ENCODE data around the gene ULBP1.
"Not testable (repeated sequence)": the region's sequence is repeated elsewhere in the genome, so short reads cannot be mapped to it uniquely, and the experiment has no call there.

Gene ULBP1

DNA sequence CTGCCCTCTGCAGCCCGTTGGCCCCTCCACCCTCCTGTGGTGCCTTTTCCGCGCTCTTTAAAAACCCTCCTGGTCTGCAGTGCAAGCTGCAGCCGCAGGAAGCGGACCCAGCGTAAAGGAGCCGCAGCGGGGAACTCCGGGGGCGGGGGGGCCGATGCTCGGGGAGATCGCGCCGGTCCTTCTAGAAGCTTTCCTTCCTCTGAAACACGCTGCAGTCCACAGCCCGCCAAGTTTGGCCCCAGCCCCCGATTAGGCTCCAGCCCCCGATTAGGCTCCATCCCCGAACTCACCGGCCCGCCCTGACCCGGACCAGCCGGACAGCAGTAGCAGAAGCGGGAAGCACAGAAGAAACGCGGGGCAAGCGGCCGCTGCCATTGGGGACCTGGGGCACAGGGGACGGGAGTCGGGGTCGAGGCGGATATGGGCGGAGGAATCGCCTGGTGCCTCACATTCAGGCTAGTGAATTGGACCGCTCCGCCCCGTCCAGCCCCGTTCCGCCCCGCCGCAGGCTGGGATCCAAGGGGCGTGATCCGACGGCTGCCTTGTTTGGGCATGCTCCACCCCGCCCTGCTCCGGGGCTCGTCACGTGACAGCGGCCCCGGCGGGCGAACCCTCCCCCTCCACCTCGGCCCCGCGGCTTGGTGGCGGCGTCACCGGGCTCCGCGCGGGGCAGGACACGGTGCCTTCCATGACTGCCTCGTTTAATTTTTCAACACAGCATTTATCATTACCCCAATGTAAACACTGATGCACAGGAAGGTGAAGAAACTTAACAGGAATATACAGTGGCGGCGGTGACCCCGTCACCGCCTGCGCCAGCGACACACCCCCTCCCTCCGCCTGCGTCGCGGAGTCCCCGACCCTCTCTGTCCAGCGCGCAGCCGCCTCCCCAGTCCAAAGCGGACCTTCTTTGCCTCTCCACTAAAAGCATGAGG lies 41.3 kb downstream of the ULBP1 start:
- ChIA-PET POLR2A (no interaction called here), CTCF (interaction anchor here (1.2 kb wide), 1 partner anchor 12 kb away, joined by 6 read pairs; no protein-coding TSS in a partner anchor)
- no peak for DNase-seq (ENCODE audit: low read depth, low spot score)
- TF ChIP-seq, protein P1, sequence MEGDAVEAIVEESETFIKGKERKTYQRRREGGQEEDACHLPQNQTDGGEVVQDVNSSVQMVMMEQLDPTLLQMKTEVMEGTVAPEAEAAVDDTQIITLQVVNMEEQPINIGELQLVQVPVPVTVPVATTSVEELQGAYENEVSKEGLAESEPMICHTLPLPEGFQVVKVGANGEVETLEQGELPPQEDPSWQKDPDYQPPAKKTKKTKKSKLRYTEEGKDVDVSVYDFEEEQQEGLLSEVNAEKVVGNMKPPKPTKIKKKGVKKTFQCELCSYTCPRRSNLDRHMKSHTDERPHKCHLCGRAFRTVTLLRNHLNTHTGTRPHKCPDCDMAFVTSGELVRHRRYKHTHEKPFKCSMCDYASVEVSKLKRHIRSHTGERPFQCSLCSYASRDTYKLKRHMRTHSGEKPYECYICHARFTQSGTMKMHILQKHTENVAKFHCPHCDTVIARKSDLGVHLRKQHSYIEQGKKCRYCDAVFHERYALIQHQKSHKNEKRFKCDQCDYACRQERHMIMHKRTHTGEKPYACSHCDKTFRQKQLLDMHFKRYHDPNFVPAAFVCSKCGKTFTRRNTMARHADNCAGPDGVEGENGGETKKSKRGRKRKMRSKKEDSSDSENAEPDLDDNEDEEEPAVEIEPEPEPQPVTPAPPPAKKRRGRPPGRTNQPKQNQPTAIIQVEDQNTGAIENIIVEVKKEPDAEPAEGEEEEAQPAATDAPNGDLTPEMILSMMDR (IDR thresholded peaks at IDR 0.05; ENCODE audit: insufficient read depth, low read length, missing control alignments), result no peak
- peak overlapping the region; percentile 66 for H3K4me3 ChIP-seq (ENCODE audit: low read depth, low read length)

DNA sequence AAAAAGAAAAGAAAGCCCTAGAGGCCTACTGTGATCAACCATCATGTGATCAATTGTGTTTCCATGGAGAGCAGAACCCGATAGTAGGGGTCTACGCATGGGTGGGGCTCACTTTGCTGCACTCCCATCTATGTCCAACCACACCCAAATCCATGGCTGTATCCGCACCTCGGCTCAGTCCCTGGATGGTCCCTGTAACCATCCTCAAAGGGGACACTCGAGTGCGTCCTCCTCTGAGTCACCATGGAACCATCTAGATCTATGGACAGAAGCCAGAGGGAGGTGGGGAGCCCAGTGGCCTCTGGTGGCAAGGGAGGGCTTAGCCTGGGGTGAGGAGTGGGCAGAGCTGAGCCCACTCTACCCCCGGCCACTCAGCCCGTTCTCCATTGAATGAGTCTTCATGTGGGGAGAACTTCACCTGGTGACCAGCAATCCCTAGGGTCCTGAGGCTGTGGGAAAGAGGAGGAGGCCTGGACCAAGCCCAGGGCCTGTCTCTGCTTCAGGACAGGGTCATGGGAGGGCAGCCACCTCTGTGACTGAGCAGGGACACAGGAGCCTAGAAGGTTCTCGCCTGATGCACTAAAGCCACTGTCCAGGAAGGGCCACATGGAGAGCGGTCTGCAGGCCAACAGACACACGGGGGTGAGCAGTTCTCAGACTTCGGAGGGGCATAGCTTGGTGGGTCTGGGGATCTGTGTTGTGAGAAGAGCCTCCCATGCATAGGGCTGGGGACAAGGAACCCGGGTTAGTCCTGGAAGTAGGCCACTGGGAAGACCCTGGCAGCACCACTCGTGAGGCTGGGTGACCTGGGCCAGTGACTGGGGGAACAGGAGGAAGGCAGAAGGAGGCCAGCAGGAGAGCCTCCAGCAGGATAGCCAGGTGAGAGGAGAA lies 42.3 kb downstream of the ULBP1 start:
- ChIA-PET POLR2A (no interaction called here), CTCF (interaction anchor here (0.6 to 2.9 kb wide), 7 partner anchors 10 to 811 kb away, joined by 3 to 12 read pairs (median 3); no protein-coding TSS in a partner anchor)
- DNase-seq (ENCODE audit: low read depth, low spot score), result no peak
- TF ChIP-seq, protein P1 (IDR thresholded peaks at IDR 0.05; ENCODE audit: insufficient read depth, low read length, missing control alignments), result no peak
- H3K4me3 ChIP-seq (ENCODE audit: low read depth, low read length), result peak overlapping the region; percentile 66

- TF ChIP-seq, protein P1 (IDR thresholded peaks at IDR 0.05; ENCODE audit: insufficient read depth, low read length, missing control alignments), result peak; percentile 49
- H3K4me3 ChIP-seq (ENCODE audit: low read depth, low read length), result no peak overlapping the region
- POLR2A ChIA-PET, result no interaction called here
- no peak for DNase-seq (ENCODE audit: low read depth, low spot score)
- CTCF ChIA-PET, result interaction anchor here (0.6 to 2.9 kb wide), 9 partner anchors 10 to 810 kb away, joined by 3 to 12 read pairs (median 3); no protein-coding TSS in a partner anchor
Observed at GRCh38 chr6:150006961-150007464, 43.3 kb downstream of the ULBP1 start.

GRCh38 chr6:150008588-150008987 lies 44.8 kb downstream of the ULBP1 start:
- ChIA-PET POLR2A (no interaction called here), CTCF (interaction anchor here (1.1 to 2.9 kb wide), 3 partner anchors 8 to 387 kb away, joined by 3 to 14 read pairs (median 12); no protein-coding TSS in a partner anchor)
- TF ChIP-seq, protein P1 (IDR thresholded peaks at IDR 0.05; ENCODE audit: insufficient read depth, low read length, missing control alignments), result no peak
- H3K4me3 ChIP-seq (ENCODE audit: low read depth, low read length), result no peak overlapping the region
- no peak for DNase-seq (ENCODE audit: low read depth, low spot score)

DNA sequence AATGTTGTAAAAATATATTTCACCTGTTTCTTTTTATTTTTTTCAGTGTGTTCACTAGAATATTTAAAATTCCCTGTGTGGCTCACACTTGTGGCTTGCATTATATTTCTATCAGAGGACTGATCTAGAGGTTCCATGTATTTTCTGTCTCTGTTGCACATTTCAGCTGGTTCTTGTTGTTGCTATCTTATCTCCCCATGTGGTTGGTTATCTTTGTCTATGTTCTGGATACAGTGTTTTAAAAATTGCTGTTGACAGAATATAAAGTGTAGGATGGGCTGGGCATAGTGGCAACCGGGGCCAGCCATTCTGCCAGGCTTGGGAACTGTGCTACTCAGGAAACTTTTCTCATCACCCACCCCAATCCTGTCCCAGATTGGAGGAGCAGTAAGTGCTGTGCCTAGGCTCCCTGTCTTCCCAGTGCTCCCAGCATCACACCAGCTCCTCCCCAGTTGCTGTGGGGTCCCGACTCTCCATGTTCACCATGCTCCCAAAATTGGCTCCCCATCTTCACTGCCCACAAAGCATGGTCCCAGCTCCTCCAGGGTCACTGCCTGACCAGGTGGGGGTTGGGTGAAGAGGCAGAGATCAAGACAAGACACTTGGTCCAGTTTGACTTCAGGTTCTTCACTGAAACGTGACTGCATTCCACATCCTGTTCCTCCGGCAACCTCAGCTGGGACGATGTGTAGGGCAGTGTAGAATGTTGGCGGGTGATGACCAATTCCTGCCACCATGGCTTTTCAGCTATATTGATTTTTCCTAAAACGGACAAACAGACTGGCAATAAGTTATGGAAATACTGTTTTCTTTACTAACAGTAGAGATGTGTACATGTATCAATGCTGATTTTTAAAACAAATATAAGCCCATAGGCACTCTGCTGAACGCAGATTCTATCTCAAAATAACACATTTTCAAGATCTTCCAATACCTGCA lies 49.4 kb downstream of the ULBP1 start:
- H3K4me3 ChIP-seq (ENCODE audit: low read depth, low read length); CTCF ChIA-PET; DNase-seq (ENCODE audit: low read depth, low spot score); POLR2A ChIA-PET: not testable (repeated sequence)

DNA sequence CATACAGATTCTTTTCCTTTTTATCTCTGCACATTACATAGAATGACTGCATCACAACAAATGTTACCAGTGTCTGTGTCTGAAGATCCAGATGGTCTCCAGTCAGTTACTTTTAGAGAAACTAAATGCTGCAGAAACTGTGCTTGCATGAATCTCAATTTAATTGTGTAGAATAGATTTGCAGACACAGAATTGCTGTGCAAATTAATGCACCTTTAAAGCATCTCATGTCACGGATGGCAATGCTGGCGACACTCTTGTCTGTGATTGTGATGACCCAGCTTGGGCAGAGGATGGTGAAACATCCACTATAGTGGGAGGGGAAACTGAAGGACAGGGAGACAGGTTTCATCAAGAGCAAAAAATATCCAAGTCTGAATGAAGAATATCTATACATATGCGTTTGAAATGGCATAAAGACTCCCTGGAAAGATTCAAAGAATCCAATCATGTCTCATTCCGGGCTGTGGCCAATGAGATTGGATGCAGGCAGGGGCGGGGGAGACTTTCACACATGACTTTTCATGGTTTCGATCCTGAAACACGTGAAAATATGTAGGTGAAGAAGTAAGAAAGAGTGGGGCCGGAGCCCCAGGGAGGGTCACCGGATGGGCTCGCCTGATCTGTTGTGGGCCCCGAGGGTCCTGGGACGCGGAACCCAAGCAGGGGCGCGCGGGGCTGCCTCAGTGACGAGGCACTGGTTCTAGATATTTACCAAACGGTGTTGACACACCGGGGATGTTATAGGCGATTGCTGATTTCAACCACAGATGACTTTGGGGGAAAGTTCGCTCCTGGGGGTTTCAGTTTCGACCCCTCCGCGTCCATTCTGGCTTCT lies 50.3 kb downstream of the ULBP1 start:
- POLR2A ChIA-PET; CTCF ChIA-PET; DNase-seq (ENCODE audit: low read depth, low spot score); H3K4me3 ChIP-seq (ENCODE audit: low read depth, low read length): not testable (repeated sequence)

GRCh38 chr6:150014623-150015280 lies 51.0 kb downstream of the ULBP1 start:
- H3K4me3 ChIP-seq (ENCODE audit: low read depth, low read length), result peak overlapping the region; percentile 29
- CTCF ChIA-PET; POLR2A ChIA-PET; DNase-seq (ENCODE audit: low read depth, low spot score): not testable (repeated sequence)

DNA sequence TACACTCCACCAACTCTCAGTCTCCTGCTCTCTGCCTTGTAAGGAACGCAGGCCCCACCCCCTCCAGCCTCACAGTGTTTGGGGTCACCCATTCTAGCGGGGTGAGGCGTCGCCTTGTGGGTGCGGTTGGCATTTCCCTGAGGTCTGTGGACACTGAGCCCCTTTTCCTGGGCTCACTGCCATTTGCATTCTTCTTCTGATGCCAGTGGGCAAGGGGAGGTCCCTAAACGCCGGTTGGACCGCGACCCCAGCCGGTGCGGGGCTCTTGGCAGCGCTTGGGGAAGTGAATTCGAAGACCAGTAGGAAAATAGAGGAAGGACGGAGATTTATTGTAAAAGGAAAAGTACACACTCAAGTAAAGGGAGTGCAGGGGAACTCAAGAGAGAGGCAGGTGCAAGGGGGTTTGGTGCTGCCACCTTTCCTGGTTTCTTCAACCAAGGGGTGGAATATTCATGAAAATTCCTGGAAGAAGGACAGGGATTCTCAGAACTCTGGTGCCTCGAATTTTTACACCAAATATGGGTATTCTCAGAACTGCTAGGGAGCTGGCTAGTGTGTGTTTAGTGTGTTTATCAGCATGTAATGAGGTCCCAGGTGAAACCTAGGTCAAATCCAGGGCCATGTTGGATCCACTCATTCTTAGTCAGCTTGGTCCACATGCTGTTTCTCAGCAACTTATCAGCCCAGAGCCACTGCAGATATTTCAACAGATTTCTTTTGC lies 51.7 kb downstream of the ULBP1 start:
- CTCF ChIA-PET, result interaction anchor here (1.9 to 3.2 kb wide), 2 partner anchors 63 to 80 kb away, joined by 5 to 37 read pairs; no protein-coding TSS in a partner anchor
- H3K4me3 ChIP-seq (ENCODE audit: low read depth, low read length); DNase-seq (ENCODE audit: low read depth, low spot score); POLR2A ChIA-PET: not testable (repeated sequence)

All from AG04449 (cell line).